LNCAP (cell line): ENCODE results near the gene TPCN2.

Experiments used
- TF ChIP-seq, protein P1 (sequence below): fragments of 450-650 bp; IDR thresholded peaks from 2 replicates; pipeline ENCODE4 v1.5.1; 2017; ENCODE audit warnings: mild to moderate bottlenecking

The TPCN2 gene

GRCh38 chr11:69127081-69127850, 78.5 kb downstream of the TPCN2 start:
- TF ChIP-seq, protein P1, sequence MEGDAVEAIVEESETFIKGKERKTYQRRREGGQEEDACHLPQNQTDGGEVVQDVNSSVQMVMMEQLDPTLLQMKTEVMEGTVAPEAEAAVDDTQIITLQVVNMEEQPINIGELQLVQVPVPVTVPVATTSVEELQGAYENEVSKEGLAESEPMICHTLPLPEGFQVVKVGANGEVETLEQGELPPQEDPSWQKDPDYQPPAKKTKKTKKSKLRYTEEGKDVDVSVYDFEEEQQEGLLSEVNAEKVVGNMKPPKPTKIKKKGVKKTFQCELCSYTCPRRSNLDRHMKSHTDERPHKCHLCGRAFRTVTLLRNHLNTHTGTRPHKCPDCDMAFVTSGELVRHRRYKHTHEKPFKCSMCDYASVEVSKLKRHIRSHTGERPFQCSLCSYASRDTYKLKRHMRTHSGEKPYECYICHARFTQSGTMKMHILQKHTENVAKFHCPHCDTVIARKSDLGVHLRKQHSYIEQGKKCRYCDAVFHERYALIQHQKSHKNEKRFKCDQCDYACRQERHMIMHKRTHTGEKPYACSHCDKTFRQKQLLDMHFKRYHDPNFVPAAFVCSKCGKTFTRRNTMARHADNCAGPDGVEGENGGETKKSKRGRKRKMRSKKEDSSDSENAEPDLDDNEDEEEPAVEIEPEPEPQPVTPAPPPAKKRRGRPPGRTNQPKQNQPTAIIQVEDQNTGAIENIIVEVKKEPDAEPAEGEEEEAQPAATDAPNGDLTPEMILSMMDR: no peak

DNA sequence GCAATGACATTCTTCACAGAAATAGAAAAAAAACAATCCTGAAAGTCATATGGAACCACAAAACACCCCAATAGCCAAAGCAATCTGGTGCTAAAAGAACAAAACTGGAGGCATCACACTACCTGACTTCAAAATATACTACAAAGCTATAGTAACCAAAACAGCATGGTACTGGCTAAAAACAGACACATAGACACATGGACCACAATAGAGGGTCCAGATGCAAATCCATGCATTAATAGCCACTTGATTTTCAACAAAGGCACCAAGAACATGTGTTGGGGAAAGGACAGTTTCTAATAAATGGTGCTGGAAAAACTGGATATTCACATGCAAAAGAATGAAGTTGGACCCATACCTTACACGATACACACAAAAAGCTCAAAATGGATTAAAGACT, 79.2 kb downstream of the TPCN2 start:
- TF ChIP-seq, protein P1: no peak

GRCh38 chr11:69129053-69129452, 80.3 kb downstream of the TPCN2 start:
- TF ChIP-seq, protein P1: no peak

- TF ChIP-seq, protein P1: no peak
Measured at GRCh38 chr11:69129647-69130046, 80.9 kb downstream of the TPCN2 start.

DNA sequence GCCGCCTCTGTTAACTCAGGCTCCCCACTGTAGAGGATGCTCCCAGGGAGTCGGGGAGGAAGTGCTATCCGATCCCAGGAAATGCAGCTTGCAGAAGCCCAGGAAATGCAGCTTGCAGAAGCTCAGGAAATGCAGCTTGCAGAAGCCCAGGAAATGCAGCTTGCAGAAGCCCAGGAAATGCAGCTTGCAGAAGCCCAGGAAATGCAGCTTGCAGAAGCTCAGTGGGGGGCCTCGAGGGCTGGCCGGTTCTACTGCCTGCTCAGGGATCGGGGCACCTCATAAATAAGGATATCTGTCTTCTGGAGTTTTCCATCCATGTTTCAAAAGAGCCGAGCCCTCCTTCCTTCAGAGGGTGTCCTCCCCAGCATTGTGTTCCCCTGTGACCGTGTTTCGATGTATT, 81.9 kb downstream of the TPCN2 start:
- TF ChIP-seq, protein P1: no peak

- TF ChIP-seq, protein P1: no peak
Measured at GRCh38 chr11:69131121-69131566, 82.4 kb downstream of the TPCN2 start.

GRCh38 chr11:69131644-69132300, 83.0 kb downstream of the TPCN2 start:
- TF ChIP-seq, protein P1: peak; percentile 78
